ENCODE data around the gene PAX8. TPM values are rescaled to one million over a fixed set of nuclear protein-coding genes. Genes with fewer than 3 reads are reported as not detected.
"Not testable (repeated sequence)": the region's sequence is repeated elsewhere in the genome, so short reads cannot be mapped to it uniquely, and the experiment has no call there.

PAX8 gene
- total RNA-seq, 2 donors from 2014 or later, result 1.1 to 1.9 TPM

- Histone ChIP-seq H3K9me3 (no peaks in the 10 kb centered on the region), H3K9ac (ENCODE audit: low read depth in 2 of 2, low read length in 2 of 2) (no peak overlapping the region), H3K4me3 (no peak overlapping the region), H3K27me3 (no peaks in the 10 kb centered on the region), H3K27ac (no peak overlapping the region), H3K36me3 (no peaks in the 10 kb centered on the region), H3K4me1 (no peaks in the 10 kb centered on the region)
- no peak for TF ChIP-seq CTCF (IDR thresholded peaks at IDR 0.05)
- no peak for DNase-seq
- intact Hi-C loops (cut with DNase I), result no loop called here
These were observed 37.4 kb upstream of the PAX8 start for GRCh38 chr2:113316085-113316484.

- H3K36me3 ChIP-seq; H3K9ac ChIP-seq (ENCODE audit: low read depth in 2 of 2, low read length in 2 of 2); H3K4me3 ChIP-seq; intact Hi-C loops (cut with DNase I); H3K27me3 ChIP-seq; H3K9me3 ChIP-seq; H3K4me1 ChIP-seq; H3K27ac ChIP-seq; DNase-seq: not testable (repeated sequence)
These were observed 35.9 kb upstream of the PAX8 start for GRCh38 chr2:113314663-113315062.

GRCh38 chr2:113314176-113314575, 35.5 kb upstream of the PAX8 start:
- H3K27ac ChIP-seq; H3K4me3 ChIP-seq; H3K4me1 ChIP-seq; H3K36me3 ChIP-seq; H3K27me3 ChIP-seq; DNase-seq; H3K9me3 ChIP-seq; intact Hi-C loops (cut with DNase I); H3K9ac ChIP-seq (ENCODE audit: low read depth in 2 of 2, low read length in 2 of 2): not testable (repeated sequence)

GRCh38 chr2:113311781-113312180, 33.1 kb upstream of the PAX8 start:
- H3K27me3 ChIP-seq; H3K27ac ChIP-seq; H3K4me3 ChIP-seq; H3K9me3 ChIP-seq; DNase-seq; H3K36me3 ChIP-seq; H3K4me1 ChIP-seq; H3K9ac ChIP-seq (ENCODE audit: low read depth in 2 of 2, low read length in 2 of 2); intact Hi-C loops (cut with DNase I): not testable (repeated sequence)

- H3K9ac ChIP-seq (ENCODE audit: low read depth in 2 of 2, low read length in 2 of 2); intact Hi-C loops (cut with DNase I); H3K27ac ChIP-seq; H3K4me3 ChIP-seq; H3K27me3 ChIP-seq; DNase-seq; H3K4me1 ChIP-seq; H3K9me3 ChIP-seq; H3K36me3 ChIP-seq: not testable (repeated sequence)
These were observed 32.5 kb upstream of the PAX8 start for GRCh38 chr2:113311191-113311590.

GRCh38 chr2:113309655-113310387, 31.1 kb upstream of the PAX8 start:
- DNase-seq, result no peak
- H3K27ac ChIP-seq, result no peak overlapping the region
- intact Hi-C loops (cut with DNase I), result no loop called here
- H3K4me1 ChIP-seq, result no peaks in the 10 kb centered on the region
- no peak overlapping the region for H3K4me3 ChIP-seq
- no peak overlapping the region for H3K9ac ChIP-seq (ENCODE audit: low read depth in 2 of 2, low read length in 2 of 2)
- TF ChIP-seq CTCF (IDR thresholded peaks at IDR 0.05), result no peak
- no peaks in the 10 kb centered on the region for H3K27me3 ChIP-seq
- no peaks in the 10 kb centered on the region for H3K36me3 ChIP-seq
- no peaks in the 10 kb centered on the region for H3K9me3 ChIP-seq

- H3K4me1 ChIP-seq; H3K4me3 ChIP-seq; DNase-seq; H3K27ac ChIP-seq; H3K9ac ChIP-seq (ENCODE audit: low read depth in 2 of 2, low read length in 2 of 2); intact Hi-C loops (cut with DNase I); H3K36me3 ChIP-seq; H3K27me3 ChIP-seq; H3K9me3 ChIP-seq: not testable (repeated sequence)
These were observed 30.1 kb upstream of the PAX8 start for GRCh38 chr2:113308784-113309183.

GRCh38 chr2:113306207-113306606, 27.5 kb upstream of the PAX8 start:
- H3K9me3 ChIP-seq, result not testable (repeated sequence)

GRCh38 chr2:113305749-113306148, 27.0 kb upstream of the PAX8 start:
- intact Hi-C loops (cut with DNase I); H3K27ac ChIP-seq; H3K4me1 ChIP-seq; H3K9ac ChIP-seq (ENCODE audit: low read depth in 2 of 2, low read length in 2 of 2); H3K4me3 ChIP-seq; H3K27me3 ChIP-seq; H3K36me3 ChIP-seq; DNase-seq; H3K9me3 ChIP-seq: not testable (repeated sequence)

More at GRCh38 chr2:113306207-113306606, 27.5 kb upstream of the PAX8 start:
- DNase-seq; H3K4me3 ChIP-seq; H3K27ac ChIP-seq; H3K4me1 ChIP-seq; intact Hi-C loops (cut with DNase I); H3K27me3 ChIP-seq; H3K36me3 ChIP-seq; H3K9ac ChIP-seq (ENCODE audit: low read depth in 2 of 2, low read length in 2 of 2): not testable (repeated sequence)
